NCI-H2081 treated with DMSO at 0.1 percent for 48 hours (cell line): ENCODE data around the gene ZKSCAN1.

Source experiments
- DNase-seq: peaks from one replicate; lab custom pipeline; 2025; lab: John Stamatoyannopoulos, UW

Gene ZKSCAN1

GRCh38 chr7:100040575-100040974, 25.2 kb downstream of the ZKSCAN1 start:
- DNase-seq = no peak

- DNase-seq = no peak
Observed at GRCh38 chr7:100044718-100045117, 29.3 kb downstream of the ZKSCAN1 start.

GRCh38 chr7:100048680-100049079, 33.3 kb downstream of the ZKSCAN1 start:
- no peak for DNase-seq

- no peak for DNase-seq
Observed at GRCh38 chr7:100049441-100050291, 34.3 kb downstream of the ZKSCAN1 start, which contains the start of gene ZSCAN21. TSS of gene ZSCAN21 (plus strand) at chr7:100049774. CDS start at chr7:100057007, 7,233 bp downstream.

- no peak for DNase-seq
Observed at GRCh38 chr7:100051611-100052010, 36.2 kb downstream of the ZKSCAN1 start.

- peak; percentile 77 for DNase-seq
Observed at GRCh38 chr7:100053215-100053614, 37.8 kb downstream of the ZKSCAN1 start.

- no peak for DNase-seq
Observed at GRCh38 chr7:100057006-100057405, 41.6 kb downstream of the ZKSCAN1 start.

GRCh38 chr7:100059251-100059739, 43.9 kb downstream of the ZKSCAN1 start:
- no peak for DNase-seq

GRCh38 chr7:100061518-100062193, 46.3 kb downstream of the ZKSCAN1 start:
- DNase-seq = no peak

- no peak for DNase-seq
Observed at GRCh38 chr7:100063376-100063775, 48.0 kb downstream of the ZKSCAN1 start.

- no peak for DNase-seq
Observed at GRCh38 chr7:100064162-100064561, 48.8 kb downstream of the ZKSCAN1 start.

GRCh38 chr7:100065452-100066186, 50.2 kb downstream of the ZKSCAN1 start:
- DNase-seq = no peak

GRCh38 chr7:100066953-100067352, 51.6 kb downstream of the ZKSCAN1 start:
- no peak for DNase-seq

- no peak for DNase-seq
Observed at GRCh38 chr7:100069991-100070390, 54.6 kb downstream of the ZKSCAN1 start.

- DNase-seq = no peak
Observed at GRCh38 chr7:100071018-100071723, 55.8 kb downstream of the ZKSCAN1 start.

- no peak for DNase-seq
Observed at GRCh38 chr7:100072462-100072861, 57.1 kb downstream of the ZKSCAN1 start.

GRCh38 chr7:100074841-100075240, 59.4 kb downstream of the ZKSCAN1 start:
- DNase-seq = no peak

GRCh38 chr7:100075418-100075817, 60.0 kb downstream of the ZKSCAN1 start:
- no peak for DNase-seq

GRCh38 chr7:100077205-100077604, 61.8 kb downstream of the ZKSCAN1 start:
- DNase-seq = no peak

GRCh38 chr7:100079024-100079560, 63.7 kb downstream of the ZKSCAN1 start:
- DNase-seq = no peak

- no peak for DNase-seq
Observed at GRCh38 chr7:100080907-100081534, 65.6 kb downstream of the ZKSCAN1 start.
